KBM-7 (cell line): ENCODE results near the gene NUSAP1.
"Not testable (repeated sequence)": the region's sequence is repeated elsewhere in the genome, so short reads cannot be mapped to it uniquely, and the experiment has no call there.

ENCODE experiments used
- DNase-seq: peaks from one replicate; pipeline ENCODE4 v3.0.0-alpha.2; 2015
- in situ Hi-C: fragments of 300-500 bp; cut with MboI; formaldehyde crosslinking; loops from 2 replicates; pipeline ENCODE4 v1.14.3; 2020; ENCODE audit warnings: low sequenced_read_pairs, low pct_unique_long_range_greater_than_20kb, mixed read lengths

NUSAP1 gene

GRCh38 chr15:41331281-41331680 is 1.4 kb upstream of the NUSAP1 start:
- DNase-seq: no peak
- in situ Hi-C loops: no loop called here

- no peak for DNase-seq
- in situ Hi-C loops: no loop called here
These were observed 868 bp upstream of the NUSAP1 start for GRCh38 chr15:41331833-41332193.

- in situ Hi-C loops: no loop called here
These were observed 413 bp downstream of the NUSAP1 start for GRCh38 chr15:41333026-41333562.

DNA sequence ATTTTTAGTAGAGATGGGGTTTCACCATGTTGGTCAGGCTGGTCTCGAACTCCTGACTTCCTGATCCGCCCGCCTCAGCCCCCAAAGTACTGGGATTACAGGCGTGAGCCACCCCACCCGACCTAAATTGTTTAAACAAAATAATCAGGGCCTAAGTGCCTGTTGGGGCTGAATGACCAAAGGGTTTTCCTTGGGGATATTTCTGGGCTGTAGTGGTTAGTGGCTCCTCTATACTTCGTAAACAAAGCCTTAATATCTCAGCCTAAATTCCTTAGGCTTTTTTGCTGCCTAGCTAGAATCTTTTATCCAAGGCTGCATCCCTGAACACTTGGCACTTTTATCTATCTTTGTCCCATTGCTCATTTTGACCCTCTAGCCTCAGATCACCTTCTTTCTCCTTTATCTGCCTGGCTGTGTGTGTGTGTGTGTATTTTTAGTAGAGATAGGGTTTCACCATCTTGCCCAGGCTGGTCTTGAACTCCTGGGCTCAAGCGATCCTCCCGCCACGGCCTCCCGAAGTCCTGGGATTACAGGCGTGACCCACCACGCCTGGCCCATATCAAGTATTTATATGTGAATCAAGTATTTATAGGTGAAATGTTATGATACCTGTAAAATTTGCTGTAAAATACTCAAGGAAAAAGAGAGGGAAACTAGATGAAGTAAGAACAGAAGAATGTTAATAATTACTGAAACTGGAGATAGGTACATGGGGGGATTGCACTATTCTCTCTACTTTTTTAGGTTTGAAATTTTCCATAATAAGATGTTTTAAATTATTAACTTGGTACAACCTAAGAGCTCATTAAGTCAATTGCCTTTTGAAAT is 1.8 kb downstream of the NUSAP1 start:
- peak; percentile 43 for DNase-seq
- in situ Hi-C loops: no loop called here

More at GRCh38 chr15:41333026-41333562, 413 bp downstream of the NUSAP1 start:
- DNase-seq: no peak

- DNase-seq: peak; percentile 20
- in situ Hi-C loops: no loop called here
These were observed 3.9 kb downstream of the NUSAP1 start for GRCh38 chr15:41336549-41336948.

DNA sequence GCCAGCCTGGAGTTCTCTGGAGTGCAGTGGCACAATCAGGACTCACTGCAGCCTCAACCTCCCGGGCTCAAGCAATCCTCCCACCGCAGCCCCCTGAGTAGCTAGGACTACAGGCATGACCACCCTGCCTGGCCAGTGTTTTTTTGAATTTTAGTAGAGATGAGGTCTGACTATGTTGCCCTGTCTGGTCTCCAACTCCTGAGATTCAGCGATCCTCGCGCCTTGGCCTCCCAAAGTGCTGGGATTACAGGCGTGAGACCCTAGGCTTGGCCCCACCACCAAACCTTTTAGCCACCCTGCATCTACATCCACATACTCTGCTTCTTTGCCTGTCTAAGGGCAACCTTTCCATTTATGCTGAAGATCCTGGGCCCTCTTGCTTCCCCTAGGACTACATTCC is 4.4 kb downstream of the NUSAP1 start:
- DNase-seq: no peak
- in situ Hi-C loops: no loop called here

DNA sequence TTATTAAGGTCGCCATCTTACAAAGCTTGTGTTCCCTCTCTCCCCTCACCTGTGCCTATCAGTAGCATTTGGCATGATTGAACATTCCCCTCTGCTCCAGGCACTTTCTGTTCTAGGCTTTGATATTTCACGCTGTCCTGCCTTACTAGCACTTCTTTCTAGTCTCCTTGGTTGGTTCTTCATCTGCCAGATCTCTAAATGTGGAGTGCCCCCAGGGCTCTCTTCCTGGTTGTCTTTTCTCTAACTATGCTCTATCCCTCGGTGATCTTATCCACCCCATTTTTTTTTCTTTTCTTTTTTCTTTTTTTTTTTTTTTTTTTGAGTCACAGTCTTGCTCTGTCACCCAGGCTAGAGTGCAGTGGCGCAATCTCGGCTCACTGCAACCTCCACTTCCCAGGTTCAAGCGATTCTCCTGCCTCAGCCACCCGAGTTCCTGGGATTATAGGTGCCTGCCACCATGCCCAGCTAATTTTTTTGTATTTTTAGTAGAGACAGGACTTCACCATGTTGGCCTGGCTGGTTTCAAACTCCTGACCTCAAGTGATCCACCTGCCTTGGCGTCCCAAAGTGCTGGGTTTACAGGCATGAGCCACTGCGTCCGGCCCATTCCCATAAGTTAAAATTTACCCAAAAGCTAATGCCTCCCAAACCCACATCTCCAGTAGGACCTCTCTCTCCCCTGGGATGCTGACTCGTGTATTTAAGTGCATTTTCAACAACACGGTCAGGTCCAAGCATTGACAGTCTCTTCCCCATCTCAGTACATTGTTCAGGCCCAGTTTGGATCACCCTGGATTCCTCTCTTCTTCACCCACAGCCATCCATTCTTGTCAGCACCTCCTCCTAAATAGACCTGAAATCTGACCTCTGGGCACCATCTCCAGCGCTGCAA is 5.2 kb downstream of the NUSAP1 start:
- in situ Hi-C loops: no loop called here
- DNase-seq: no peak

- DNase-seq: no peak
- in situ Hi-C loops: no loop called here
These were observed 7.6 kb downstream of the NUSAP1 start for GRCh38 chr15:41340189-41340695.

DNA sequence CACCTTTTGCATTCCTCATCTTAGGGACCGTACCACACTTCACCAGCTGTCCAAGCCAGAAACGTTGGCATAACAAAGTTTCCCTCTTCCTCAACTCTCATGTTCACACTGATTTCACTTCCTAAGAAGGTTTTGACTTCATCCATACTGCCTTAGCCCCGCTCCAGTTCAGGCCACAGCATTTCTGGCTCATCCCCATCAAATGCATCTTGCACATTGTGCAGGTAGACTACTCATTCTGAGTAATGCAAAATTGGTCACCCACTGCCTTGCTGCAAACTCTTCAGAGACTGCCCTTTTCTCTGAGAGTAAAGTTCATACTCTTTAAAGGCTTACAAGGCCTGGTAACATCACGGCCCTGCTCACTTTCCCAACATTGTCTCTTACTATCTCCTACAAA is 8.8 kb downstream of the NUSAP1 start:
- in situ Hi-C loops: no loop called here
- DNase-seq: no peak

DNA sequence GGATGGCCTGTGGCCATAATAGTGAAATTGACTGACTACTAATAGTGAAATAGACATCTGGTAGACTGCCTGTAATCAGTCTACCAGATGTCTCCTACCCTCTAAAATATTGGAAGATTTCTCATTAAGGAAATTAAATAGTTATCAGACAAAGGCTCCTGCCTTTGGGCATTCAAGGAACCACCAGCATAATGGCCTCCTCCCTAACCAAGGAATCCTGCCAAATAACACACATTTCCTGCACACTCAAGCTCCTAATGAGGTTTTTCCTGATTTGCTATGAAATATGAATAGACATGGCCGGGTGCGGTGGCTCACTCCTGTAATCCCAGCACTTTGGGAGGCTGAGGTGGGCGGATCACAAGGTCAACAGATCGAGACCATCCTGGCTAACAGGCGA is 14.6 kb downstream of the NUSAP1 start:
- in situ Hi-C loops: no loop called here
- no peak for DNase-seq

GRCh38 chr15:41350057-41350717 is 17.5 kb downstream of the NUSAP1 start:
- in situ Hi-C loops: no loop called here
- no peak for DNase-seq

DNA sequence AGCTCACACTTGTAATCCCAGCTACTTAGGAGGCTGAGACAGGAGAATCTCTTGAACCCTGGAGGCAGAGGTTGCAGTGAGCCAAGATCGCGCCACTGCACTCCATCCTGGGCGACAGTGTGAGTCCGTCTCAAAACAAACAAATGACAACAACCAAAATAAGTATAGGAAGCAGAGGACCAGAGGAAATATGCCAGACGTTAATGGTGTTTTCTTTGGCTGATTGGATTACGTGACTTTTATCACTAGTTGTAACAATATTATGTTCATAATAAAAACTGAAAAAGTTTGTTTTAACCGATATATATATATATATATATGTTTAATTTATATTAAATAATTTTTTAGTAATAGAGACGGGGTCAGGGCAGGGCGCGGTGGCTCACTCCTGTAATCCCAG is 21.7 kb downstream of the NUSAP1 start:
- in situ Hi-C loops: no loop called here
- DNase-seq: no peak

- no peak for DNase-seq
- in situ Hi-C loops: no loop called here
These were observed 34.7 kb downstream of the NUSAP1 start for GRCh38 chr15:41367418-41367817.

- no peak for DNase-seq
- in situ Hi-C loops: no loop called here
These were observed 45.3 kb downstream of the NUSAP1 start for GRCh38 chr15:41377978-41378377.

DNA sequence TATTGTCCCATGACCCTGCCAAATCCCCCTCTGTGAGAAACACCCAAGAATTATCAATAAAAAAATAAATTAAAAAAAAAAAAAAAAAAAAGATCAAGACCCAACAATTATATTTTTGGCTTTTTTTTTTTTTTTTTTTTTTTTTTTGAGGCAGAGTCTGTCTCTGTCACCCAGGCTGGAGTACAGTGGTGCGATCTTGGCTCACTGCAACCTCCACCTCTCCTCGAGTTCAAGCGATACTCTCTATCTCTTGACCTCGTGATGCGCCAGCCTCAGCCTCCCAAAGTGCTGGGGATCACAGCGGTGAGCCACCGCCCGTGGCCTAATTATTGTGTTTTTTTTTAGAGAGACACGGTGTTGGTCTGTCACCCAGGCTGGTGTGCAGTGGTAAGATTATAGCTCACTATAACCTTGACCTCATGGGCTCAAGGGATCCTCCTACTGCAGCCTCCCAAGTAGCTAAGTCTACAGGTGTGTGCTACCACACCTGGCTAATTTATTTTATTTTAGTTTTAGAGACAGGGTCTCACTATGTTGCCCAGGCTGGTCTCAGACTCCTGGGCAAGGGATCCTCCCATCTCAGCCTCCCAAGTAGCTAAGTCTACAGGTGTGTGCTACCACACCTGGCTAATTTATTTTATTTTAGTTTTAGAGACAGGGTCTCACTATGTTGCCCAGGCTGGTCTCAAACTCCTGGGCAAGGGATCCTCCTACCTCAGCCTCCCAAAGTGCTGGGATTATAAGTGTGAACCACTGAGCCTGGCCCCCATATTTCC is 51.5 kb downstream of the NUSAP1 start:
- DNase-seq, in situ Hi-C loops: not testable (repeated sequence)

DNA sequence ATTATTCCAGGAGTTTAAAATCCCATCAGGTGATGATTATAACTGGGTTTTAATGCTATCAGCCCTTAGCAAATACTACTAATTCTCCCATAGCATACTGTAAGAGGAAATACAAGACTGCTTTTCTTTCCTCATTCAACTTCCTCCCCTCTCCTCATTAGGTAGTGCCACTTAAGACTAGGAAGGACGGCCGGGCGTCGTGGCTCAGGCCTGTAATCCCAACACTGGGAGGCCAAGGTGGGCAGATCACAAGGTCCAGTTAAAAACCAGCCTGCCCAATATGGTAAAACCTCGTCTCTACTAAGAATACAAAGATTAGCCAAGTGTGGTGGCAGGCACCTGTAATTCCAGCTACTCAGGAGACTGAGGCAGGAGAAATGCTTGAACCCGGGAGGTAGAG is 55.0 kb downstream of the NUSAP1 start:
- in situ Hi-C loops: no loop called here
- no peak for DNase-seq

DNA sequence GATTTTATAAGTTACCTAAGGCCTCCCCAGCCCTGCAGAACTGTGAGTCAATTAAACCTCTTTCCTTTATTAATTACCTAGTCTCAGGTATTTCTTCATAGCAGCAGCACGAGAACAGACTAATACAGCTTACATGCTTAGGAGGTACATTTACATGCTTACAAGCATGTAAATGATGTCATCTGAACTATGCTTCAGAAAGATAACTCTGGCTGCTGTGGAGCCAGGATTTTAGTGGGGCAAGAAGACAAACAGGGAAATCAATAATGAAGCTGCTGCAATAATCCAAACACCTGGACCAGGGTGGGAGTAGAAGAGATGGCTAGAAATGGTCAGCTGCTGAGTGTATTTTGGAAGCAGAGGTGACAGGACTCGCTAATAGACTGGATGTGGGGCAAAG is 60.0 kb downstream of the NUSAP1 start:
- no peak for DNase-seq
- in situ Hi-C loops: no loop called here

GRCh38 chr15:41394924-41395323 is 62.2 kb downstream of the NUSAP1 start:
- DNase-seq: no peak
- in situ Hi-C loops: no loop called here

DNA sequence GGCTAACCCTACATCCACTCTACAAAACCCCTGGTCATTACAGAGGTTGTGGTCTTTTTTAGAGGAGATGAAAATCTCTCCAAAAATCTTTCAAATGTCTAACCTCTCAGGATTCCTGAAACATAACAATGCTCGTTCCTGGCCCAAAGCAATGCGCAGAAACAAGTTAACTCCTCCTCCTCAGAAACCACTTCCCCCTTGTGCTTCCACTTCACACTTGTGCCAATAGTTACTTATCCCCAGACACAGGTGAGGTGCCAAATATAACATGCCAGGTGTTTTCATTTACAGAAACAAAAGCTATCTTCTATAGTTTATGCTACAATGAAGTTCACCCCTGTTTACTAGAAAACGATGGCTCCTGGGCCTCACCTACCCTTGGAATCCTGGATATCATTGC is 63.4 kb downstream of the NUSAP1 start:
- no peak for DNase-seq
- in situ Hi-C loops: no loop called here
